Upper lobe of left lung (tissue), 4 donors: ENCODE measurements around the gene DHX8.

Source experiments
- CTCF ChIP-seq, 6 experiments: fragments of 450-650 bp in 4 of 6; fragments of 200-600 bp in 2 of 6; sonication (generic) in 2 of 6; IDR thresholded peaks; one replicate each; pipeline ENCODE4 v1.5.1; 2016 to 2019; ENCODE audit warnings: antibody characterized with exemption in 6 of 6
- EP300 ChIP-seq, 4 donors: sonication (generic); formaldehyde crosslinking; IDR thresholded peaks; one replicate each; pipeline ENCODE4 v1.5.1; 2017; ENCODE audit warnings: antibody characterized with exemption in 4 of 4, control low read depth in 2 of 4
- POLR2A ChIP-seq, 4 donors: fragments of 450-650 bp; IDR thresholded peaks; one replicate each; pipeline ENCODE4 v1.5.1; 2016 to 2017; ENCODE audit warnings: antibody characterized with exemption in 4 of 4, mild to moderate bottlenecking in 2 of 4
- POLR2AphosphoS5 ChIP-seq, 2 donors: sonication (generic); formaldehyde crosslinking; IDR thresholded peaks; one replicate each; pipeline ENCODE4 v1.5.1; 2017; ENCODE audit warnings: antibody characterized with exemption in 2 of 2

GRCh38 chr17:43438626-43439025 lies 45.1 kb upstream of the DHX8 start:
- no peak for TF ChIP-seq POLR2AphosphoS5 (IDR thresholded peaks at IDR 0.05)
- no peak for TF ChIP-seq CTCF (IDR thresholded peaks at IDR 0.05)
- no peak for TF ChIP-seq POLR2A (IDR thresholded peaks at IDR 0.05)
- no peak for TF ChIP-seq EP300 (IDR thresholded peaks at IDR 0.05)
